Fibroblast of lung (primary cell): ENCODE data around the gene POU2F2. TPM values are rescaled to one million over a fixed set of nuclear protein-coding genes. Genes with fewer than 3 reads are reported as not detected.

Experiments
- DNase-seq, 2 donors: peaks; one replicate each; pipeline versions ENCODE4 v3.0.0 to v3.0.0-alpha.2; 2010; ENCODE audit warnings: low read depth in 2 of 2
- H2AFZ ChIP-seq: 2 replicates; pipeline ENCODE4 v1.5.1; 2012; ENCODE audit warnings: low read length, control low read depth, inconsistent platforms
- H3K27ac ChIP-seq: 2 replicates; pipeline ENCODE4 v1.5.1; 2011; ENCODE audit warnings: low read length, control low read depth; ENCODE audit not compliant: insufficient read depth
- H3K27me3 ChIP-seq: 2 replicates; pipeline ENCODE4 v1.5.1; 2011; ENCODE audit warnings: mild to moderate bottlenecking, low read length; ENCODE audit not compliant: control insufficient read depth, insufficient read depth
- H3K36me3 ChIP-seq: 2 replicates; pipeline ENCODE4 v1.5.1; 2011; ENCODE audit warnings: low read length; ENCODE audit not compliant: control insufficient read depth, insufficient read depth
- H3K4me1 ChIP-seq: 2 replicates; pipeline ENCODE4 v1.5.1; 2011; ENCODE audit warnings: low read length; ENCODE audit not compliant: control insufficient read depth, insufficient read depth; ENCODE audit errors: extremely low read depth
- H3K4me2 ChIP-seq: 2 replicates; pipeline ENCODE4 v1.5.1; 2011; ENCODE audit warnings: low read length, control low read depth; ENCODE audit not compliant: insufficient read depth; ENCODE audit errors: extremely low read depth
- H3K4me3 ChIP-seq, 4 experiments: fragments of 200-600 bp in 1 of 4; sonication (generic) in 1 of 4; replicated peaks in 1 of 4; 2 replicates each; pipeline ENCODE4 v1.5.1; 2011 to 2016; ENCODE audit warnings: low read length in 4 of 4, low read depth in 3 of 4, mild to moderate bottlenecking in 3 of 4, control low read depth in 2 of 4, inconsistent platforms in 1 of 4, mixed read lengths in 1 of 4; ENCODE audit not compliant: insufficient read depth in 1 of 4; ENCODE audit errors: control extremely low read depth in 1 of 4
- H3K79me2 ChIP-seq: 2 replicates; pipeline ENCODE4 v1.5.1; 2012; ENCODE audit warnings: mild to moderate bottlenecking, low read length, inconsistent platforms; ENCODE audit not compliant: control insufficient read depth, insufficient read depth
- H3K9ac ChIP-seq: 2 replicates; pipeline ENCODE4 v1.5.1; 2011; ENCODE audit warnings: mild to moderate bottlenecking, low read length, control low read depth; ENCODE audit not compliant: insufficient read depth
- H3K9me3 ChIP-seq: 2 replicates; pipeline ENCODE4 v1.5.1; 2012; ENCODE audit warnings: low read depth, low read length; ENCODE audit not compliant: control insufficient read depth, insufficient read depth
- H4K20me1 ChIP-seq: 2 replicates; pipeline ENCODE4 v1.5.1; 2011; ENCODE audit warnings: low read length; ENCODE audit not compliant: control insufficient read depth, insufficient read depth; ENCODE audit errors: extremely low read depth
- EZH2 ChIP-seq: IDR thresholded peaks from 2 replicates; pipeline ENCODE4 v1.5.1; 2012; ENCODE audit warnings: low read length, control low read depth, mild to moderate bottlenecking; ENCODE audit errors: missing control alignments
- polyA plus RNA-seq, 2 donors: library from polyadenylated mRNA; depleted of rRNA in 1 of 2; stranded (reverse) in 1 of 2; unstranded in 1 of 2; fragments of >200 nt; gene quantifications; 2 replicates each; pipeline ENCODE4 v1.2.1, GENCODE V29; 2011 to 2012; ENCODE audit warnings: missing spikeins in 1 of 2
- total RNA-seq: library from RNA; depleted of rRNA; stranded (reverse); fragments of >200 nt; gene quantifications from 2 replicates; pipeline ENCODE4 v1.2.1, GENCODE V29; 2014
- TF ChIP-seq, protein P1 (sequence below), 2 donors: IDR thresholded peaks in 1 of 2; conservative IDR thresholded peaks in 1 of 2; 1 replicate in 1 of 2; 2 replicates in 1 of 2; pipeline ENCODE4 v1.5.1; 2011 to 2012; ENCODE audit warnings: low read length in 2 of 2, control low read depth in 1 of 2, inconsistent platforms in 1 of 2, low read depth in 1 of 2, mild to moderate bottlenecking in 1 of 2

The POU2F2 gene
- total and polyA plus RNA-seq, 2 donors (not counting 1 experiment from before 2014, with no cell fraction given), result 0.17 to 0.31 TPM

GRCh38 chr19:42156571-42156970 is 24.3 kb upstream of the POU2F2 start:
- Histone ChIP-seq H3K4me2 (no peak overlapping the region), H3K27ac (no peak overlapping the region), H3K9me3 (no peaks in the 10 kb centered on the region), H3K79me2 (no peaks in the 10 kb centered on the region), H3K27me3 (peaks cover 63% of the 10 kb centered on the region), H2AFZ (no peak overlapping the region), H3K4me1 (no peaks in the 10 kb centered on the region), H3K9ac (no peak overlapping the region), H4K20me1 (no peaks in the 10 kb centered on the region), H3K36me3 (no peaks in the 10 kb centered on the region), H3K4me3 (no peak overlapping the region)
- no peak for TF ChIP-seq EZH2
- TF ChIP-seq, protein P1, sequence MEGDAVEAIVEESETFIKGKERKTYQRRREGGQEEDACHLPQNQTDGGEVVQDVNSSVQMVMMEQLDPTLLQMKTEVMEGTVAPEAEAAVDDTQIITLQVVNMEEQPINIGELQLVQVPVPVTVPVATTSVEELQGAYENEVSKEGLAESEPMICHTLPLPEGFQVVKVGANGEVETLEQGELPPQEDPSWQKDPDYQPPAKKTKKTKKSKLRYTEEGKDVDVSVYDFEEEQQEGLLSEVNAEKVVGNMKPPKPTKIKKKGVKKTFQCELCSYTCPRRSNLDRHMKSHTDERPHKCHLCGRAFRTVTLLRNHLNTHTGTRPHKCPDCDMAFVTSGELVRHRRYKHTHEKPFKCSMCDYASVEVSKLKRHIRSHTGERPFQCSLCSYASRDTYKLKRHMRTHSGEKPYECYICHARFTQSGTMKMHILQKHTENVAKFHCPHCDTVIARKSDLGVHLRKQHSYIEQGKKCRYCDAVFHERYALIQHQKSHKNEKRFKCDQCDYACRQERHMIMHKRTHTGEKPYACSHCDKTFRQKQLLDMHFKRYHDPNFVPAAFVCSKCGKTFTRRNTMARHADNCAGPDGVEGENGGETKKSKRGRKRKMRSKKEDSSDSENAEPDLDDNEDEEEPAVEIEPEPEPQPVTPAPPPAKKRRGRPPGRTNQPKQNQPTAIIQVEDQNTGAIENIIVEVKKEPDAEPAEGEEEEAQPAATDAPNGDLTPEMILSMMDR (conservative IDR thresholded peaks at IDR 0.05 in 1 of 2, IDR thresholded peaks at IDR 0.05 in 1 of 2; ENCODE audit: low read depth in 1 of 2, low read length in 2 of 2), result no peak
- no peak for DNase-seq

- Histone ChIP-seq H3K36me3 (no peaks in the 10 kb centered on the region), H3K4me2 (no peak overlapping the region), H3K79me2 (no peaks in the 10 kb centered on the region), H4K20me1 (no peaks in the 10 kb centered on the region), H3K4me3 (no peak overlapping the region), H3K9me3 (no peaks in the 10 kb centered on the region), H2AFZ (no peak overlapping the region), H3K27me3 (peaks cover 64% of the 10 kb centered on the region), H3K9ac (no peak overlapping the region), H3K4me1 (no peaks in the 10 kb centered on the region), H3K27ac (no peak overlapping the region)
- DNase-seq, result no peak
- TF ChIP-seq EZH2, result no peak
- TF ChIP-seq, protein P1 (conservative IDR thresholded peaks at IDR 0.05 in 1 of 2, IDR thresholded peaks at IDR 0.05 in 1 of 2; ENCODE audit: low read depth in 1 of 2, low read length in 2 of 2), result no peak
Observed at GRCh38 chr19:42155796-42156195, 23.6 kb upstream of the POU2F2 start.

DNA sequence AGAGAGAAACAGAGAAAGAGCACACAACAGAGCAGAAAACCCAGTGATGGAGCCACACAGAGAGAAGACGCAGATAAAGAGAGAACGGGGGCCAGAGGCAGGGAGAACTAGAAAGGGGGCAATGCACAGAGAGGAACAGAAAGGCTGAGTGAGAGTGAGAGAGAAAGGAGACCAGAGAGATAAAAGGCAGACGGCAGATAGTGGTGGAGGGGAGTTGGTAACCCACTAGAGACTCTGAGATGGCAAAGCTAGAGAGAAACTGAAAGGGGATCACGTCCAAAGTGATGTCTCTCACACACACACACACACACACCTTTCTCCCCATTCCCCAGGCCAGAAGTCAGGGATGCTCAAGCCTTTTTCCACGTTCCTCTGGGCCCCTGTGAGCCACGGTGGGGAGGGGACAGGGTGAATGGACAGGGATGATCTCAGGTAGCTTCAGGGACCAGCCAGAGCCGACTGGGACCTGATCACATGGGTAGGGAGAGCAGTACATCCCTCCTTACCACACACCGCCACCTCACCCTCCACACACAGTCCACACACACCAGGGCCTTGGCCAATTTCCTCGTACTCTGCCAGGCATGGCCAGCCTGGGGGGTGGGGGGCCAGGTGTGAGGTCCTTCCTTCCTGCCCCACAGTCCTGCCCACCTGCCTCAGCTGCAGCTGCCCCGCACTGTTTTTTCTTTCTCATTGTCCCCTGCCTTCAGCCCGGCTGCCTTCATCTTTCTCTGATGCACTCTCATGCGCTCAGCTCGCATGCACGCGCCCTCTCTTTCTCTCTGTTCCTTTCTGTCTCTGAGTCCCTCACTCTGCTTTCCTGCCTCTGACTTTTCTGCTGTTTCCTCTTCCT is 22.5 kb upstream of the POU2F2 start:
- Histone ChIP-seq H3K4me1 (no peaks in the 10 kb centered on the region), H3K27me3 (peaks cover 59% of the 10 kb centered on the region), H3K36me3 (no peaks in the 10 kb centered on the region), H3K9ac (no peak overlapping the region), H3K9me3 (no peaks in the 10 kb centered on the region), H4K20me1 (no peaks in the 10 kb centered on the region), H3K27ac (no peak overlapping the region), H3K4me3 (no peak overlapping the region), H3K79me2 (no peaks in the 10 kb centered on the region), H2AFZ (no peak overlapping the region), H3K4me2 (no peak overlapping the region)
- DNase-seq, result no peak
- peak; percentile 55 for TF ChIP-seq EZH2
- TF ChIP-seq, protein P1 (conservative IDR thresholded peaks at IDR 0.05 in 1 of 2, IDR thresholded peaks at IDR 0.05 in 1 of 2; ENCODE audit: low read depth in 1 of 2, low read length in 2 of 2), result no peak
